Testis (tissue), 2 donors: ENCODE data around the gene RASSF8.

Source experiments
- CTCF ChIP-seq, 3 experiments: fragments of 450-650 bp in 2 of 3; fragments of 200-600 bp in 1 of 3; sonication (generic) in 1 of 3; IDR thresholded peaks; one replicate each; pipeline ENCODE4 v1.5.1; 2016 to 2019; ENCODE audit warnings: antibody characterized with exemption in 3 of 3, mild to moderate bottlenecking in 2 of 3, moderate library complexity in 1 of 3
- POLR2A ChIP-seq: fragments of 450-650 bp; IDR thresholded peaks from one replicate; pipeline ENCODE4 v1.6.1; 2017; ENCODE audit warnings: antibody characterized with exemption, mild to moderate bottlenecking, moderate library complexity

GRCh38 chr12:25982416-25982815, 23.9 kb downstream of the RASSF8 start:
- TF ChIP-seq POLR2A, result no peak
- no peak for TF ChIP-seq CTCF (IDR thresholded peaks at IDR 0.05)
